Stimulated activated CD8-positive, alpha-beta memory T cell treated with anti-CD3 and anti-CD28 coated beads, Interleukin-2, amount 100 ng/mL, for 48 hours (primary cell): ENCODE data around the gene TPMT.

Source experiments
- DNase-seq, 2 donors: peaks; one replicate each; pipeline ENCODE4 v3.0.0-alpha.2; 2020; ENCODE audit warnings: low read depth in 2 of 2

Gene TPMT

GRCh38 chr6:18117136-18117535, 37.7 kb downstream of the TPMT start:
- DNase-seq, result no peak

GRCh38 chr6:18115356-18115755, 39.5 kb downstream of the TPMT start:
- DNase-seq, result no peak

- DNase-seq, result no peak
Observed at GRCh38 chr6:18110162-18110561, 44.7 kb downstream of the TPMT start.

- DNase-seq, result no peak
Observed at GRCh38 chr6:18107061-18107460, 47.8 kb downstream of the TPMT start.

- no peak for DNase-seq
Observed at GRCh38 chr6:18102783-18103509, 51.9 kb downstream of the TPMT start.

GRCh38 chr6:18101873-18102272, 53.0 kb downstream of the TPMT start:
- no peak for DNase-seq

GRCh38 chr6:18101271-18101670, 53.6 kb downstream of the TPMT start:
- no peak for DNase-seq

GRCh38 chr6:18100296-18100695, 54.6 kb downstream of the TPMT start:
- no peak for DNase-seq

GRCh38 chr6:18099511-18099910, 55.4 kb downstream of the TPMT start:
- DNase-seq, result no peak

GRCh38 chr6:18096423-18096822, 58.5 kb downstream of the TPMT start:
- no peak for DNase-seq

- no peak for DNase-seq
Observed at GRCh38 chr6:18091382-18091781, 63.5 kb downstream of the TPMT start.

- DNase-seq, result no peak
Observed at GRCh38 chr6:18090349-18090786, 64.5 kb downstream of the TPMT start.

- no peak for DNase-seq
Observed at GRCh38 chr6:18088419-18089296, 66.2 kb downstream of the TPMT start.

GRCh38 chr6:18087396-18088165, 67.3 kb downstream of the TPMT start:
- DNase-seq, result no peak

GRCh38 chr6:18081025-18081668, 73.7 kb downstream of the TPMT start:
- no peak for DNase-seq

GRCh38 chr6:18080544-18080943, 74.3 kb downstream of the TPMT start:
- DNase-seq, result no peak

- no peak for DNase-seq
Observed at GRCh38 chr6:18078866-18079265, 76.0 kb downstream of the TPMT start.
